HEK293 (cell line): ENCODE results near the gene CLEC16A.

Experiments
- TCF7L2 ChIP-seq: IDR thresholded peaks from 2 replicates; pipeline ENCODE4 v1.6.1; 2011; ENCODE audit warnings: low read depth, mild to moderate bottlenecking, inconsistent platforms, low read length, moderate library complexity, borderline replicate concordance
- ZBTB20 ChIP-seq: fragments of 450-650 bp; formaldehyde crosslinking; IDR thresholded peaks from 2 replicates; pipeline ENCODE4 v1.5.1; 2016; ENCODE audit warnings: missing biosample characterization, missing genetic modification characterization
- ZNF274 ChIP-seq, 2 experiments: fragments of 200-500 bp in 1 of 2; fragments of 450-650 bp in 1 of 2; sonication (Bioruptor generic) in 1 of 2; formaldehyde crosslinking in 1 of 2; IDR thresholded peaks; 2 replicates each; pipeline versions ENCODE4 v1.5.1 to v1.6.1; 2014 to 2016; ENCODE audit warnings: borderline replicate concordance in 1 of 2, inconsistent platforms in 1 of 2, low read length in 1 of 2, missing biosample characterization in 1 of 2, missing genetic modification characterization in 1 of 2
- ZNF777 ChIP-seq: fragments of 450-650 bp; formaldehyde crosslinking; IDR thresholded peaks from 2 replicates; pipeline ENCODE4 v1.5.1; 2017; ENCODE audit warnings: missing biosample characterization, missing genetic modification characterization, borderline replicate concordance
- ZNF785 ChIP-seq: fragments of 450-650 bp; formaldehyde crosslinking; IDR thresholded peaks from 2 replicates; pipeline ENCODE4 v1.5.1; 2016; ENCODE audit warnings: missing biosample characterization, missing genetic modification characterization
- TF ChIP-seq, protein P1 (sequence below): fragments of 450-650 bp; formaldehyde crosslinking; IDR thresholded peaks from 2 replicates; pipeline ENCODE4 v1.5.1; 2016; ENCODE audit warnings: missing biosample characterization, missing genetic modification characterization, borderline replicate concordance
- TF ChIP-seq, protein P2 (sequence below): fragments of 450-650 bp; formaldehyde crosslinking; IDR thresholded peaks from 2 replicates; pipeline ENCODE4 v1.5.1; 2016; ENCODE audit warnings: missing biosample characterization, missing genetic modification characterization
- TF ChIP-seq, protein P3 (sequence below): fragments of 450-650 bp; formaldehyde crosslinking; IDR thresholded peaks from 2 replicates; pipeline ENCODE4 v1.5.1; 2016; ENCODE audit warnings: missing biosample characterization, missing genetic modification characterization, low read depth

GRCh38 chr16:11201498-11202259, 257.3 kb downstream of the CLEC16A start:
- TF ChIP-seq ZNF777 (tag by site-specific recombination) (no peak), TCF7L2 (no peak), ZNF274 (IDR thresholded peaks at IDR 0.05; ENCODE audit: low read length) (no peak), ZNF274 (tag by site-specific recombination; IDR thresholded peaks at IDR 0.05; ENCODE audit: borderline replicate concordance) (no peak), ZBTB20 (tag by site-specific recombination) (no peak), ZNF785 (no peak)
- TF ChIP-seq, protein P1, sequence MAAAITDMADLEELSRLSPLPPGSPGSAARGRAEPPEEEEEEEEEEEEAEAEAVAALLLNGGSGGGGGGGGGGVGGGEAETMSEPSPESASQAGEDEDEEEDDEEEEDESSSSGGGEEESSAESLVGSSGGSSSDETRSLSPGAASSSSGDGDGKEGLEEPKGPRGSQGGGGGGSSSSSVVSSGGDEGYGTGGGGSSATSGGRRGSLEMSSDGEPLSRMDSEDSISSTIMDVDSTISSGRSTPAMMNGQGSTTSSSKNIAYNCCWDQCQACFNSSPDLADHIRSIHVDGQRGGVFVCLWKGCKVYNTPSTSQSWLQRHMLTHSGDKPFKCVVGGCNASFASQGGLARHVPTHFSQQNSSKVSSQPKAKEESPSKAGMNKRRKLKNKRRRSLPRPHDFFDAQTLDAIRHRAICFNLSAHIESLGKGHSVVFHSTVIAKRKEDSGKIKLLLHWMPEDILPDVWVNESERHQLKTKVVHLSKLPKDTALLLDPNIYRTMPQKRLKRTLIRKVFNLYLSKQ (tag by site-specific recombination), result no peak
- TF ChIP-seq, protein P2, sequence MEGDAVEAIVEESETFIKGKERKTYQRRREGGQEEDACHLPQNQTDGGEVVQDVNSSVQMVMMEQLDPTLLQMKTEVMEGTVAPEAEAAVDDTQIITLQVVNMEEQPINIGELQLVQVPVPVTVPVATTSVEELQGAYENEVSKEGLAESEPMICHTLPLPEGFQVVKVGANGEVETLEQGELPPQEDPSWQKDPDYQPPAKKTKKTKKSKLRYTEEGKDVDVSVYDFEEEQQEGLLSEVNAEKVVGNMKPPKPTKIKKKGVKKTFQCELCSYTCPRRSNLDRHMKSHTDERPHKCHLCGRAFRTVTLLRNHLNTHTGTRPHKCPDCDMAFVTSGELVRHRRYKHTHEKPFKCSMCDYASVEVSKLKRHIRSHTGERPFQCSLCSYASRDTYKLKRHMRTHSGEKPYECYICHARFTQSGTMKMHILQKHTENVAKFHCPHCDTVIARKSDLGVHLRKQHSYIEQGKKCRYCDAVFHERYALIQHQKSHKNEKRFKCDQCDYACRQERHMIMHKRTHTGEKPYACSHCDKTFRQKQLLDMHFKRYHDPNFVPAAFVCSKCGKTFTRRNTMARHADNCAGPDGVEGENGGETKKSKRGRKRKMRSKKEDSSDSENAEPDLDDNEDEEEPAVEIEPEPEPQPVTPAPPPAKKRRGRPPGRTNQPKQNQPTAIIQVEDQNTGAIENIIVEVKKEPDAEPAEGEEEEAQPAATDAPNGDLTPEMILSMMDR (tag by site-specific recombination), result no peak
- TF ChIP-seq, protein P3, sequence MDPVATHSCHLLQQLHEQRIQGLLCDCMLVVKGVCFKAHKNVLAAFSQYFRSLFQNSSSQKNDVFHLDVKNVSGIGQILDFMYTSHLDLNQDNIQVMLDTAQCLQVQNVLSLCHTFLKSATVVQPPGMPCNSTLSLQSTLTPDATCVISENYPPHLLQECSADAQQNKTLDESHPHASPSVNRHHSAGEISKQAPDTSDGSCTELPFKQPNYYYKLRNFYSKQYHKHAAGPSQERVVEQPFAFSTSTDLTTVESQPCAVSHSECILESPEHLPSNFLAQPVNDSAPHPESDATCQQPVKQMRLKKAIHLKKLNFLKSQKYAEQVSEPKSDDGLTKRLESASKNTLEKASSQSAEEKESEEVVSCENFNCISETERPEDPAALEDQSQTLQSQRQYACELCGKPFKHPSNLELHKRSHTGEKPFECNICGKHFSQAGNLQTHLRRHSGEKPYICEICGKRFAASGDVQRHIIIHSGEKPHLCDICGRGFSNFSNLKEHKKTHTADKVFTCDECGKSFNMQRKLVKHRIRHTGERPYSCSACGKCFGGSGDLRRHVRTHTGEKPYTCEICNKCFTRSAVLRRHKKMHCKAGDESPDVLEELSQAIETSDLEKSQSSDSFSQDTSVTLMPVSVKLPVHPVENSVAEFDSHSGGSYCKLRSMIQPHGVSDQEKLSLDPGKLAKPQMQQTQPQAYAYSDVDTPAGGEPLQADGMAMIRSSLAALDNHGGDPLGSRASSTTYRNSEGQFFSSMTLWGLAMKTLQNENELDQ (tag by site-specific recombination), result no peak
